22Rv1 (cell line): Measurements from ENCODE around the gene DEUP1.
"Not testable (repeated sequence)": the region's sequence is repeated elsewhere in the genome, so short reads cannot be mapped to it uniquely, and the experiment has no call there.

ENCODE experiments used
- H3K27ac ChIP-seq: fragments of 450-650 bp; 2 replicates; pipeline ENCODE4 v1.5.1; 2017
- CTCF ChIP-seq: fragments of 450-650 bp; IDR thresholded peaks from 2 replicates; pipeline ENCODE4 v1.5.1; 2017; ENCODE audit warnings: mild to moderate bottlenecking
- ZFX ChIP-seq: fragments of 450-650 bp; IDR thresholded peaks from 2 replicates; pipeline ENCODE4 v1.6.1; 2017; ENCODE audit warnings: antibody characterized with exemption, borderline replicate concordance

Gene DEUP1

GRCh38 chr11:93291110-93291509 is 39.4 kb upstream of the DEUP1 start:
- no peak for TF ChIP-seq ZFX
- TF ChIP-seq CTCF = no peak
- H3K27ac ChIP-seq = no peak overlapping the region

GRCh38 chr11:93291898-93292297 is 38.6 kb upstream of the DEUP1 start:
- no peak overlapping the region for H3K27ac ChIP-seq
- no peak for TF ChIP-seq ZFX
- no peak for TF ChIP-seq CTCF

GRCh38 chr11:93295921-93296575 is 34.5 kb upstream of the DEUP1 start:
- H3K27ac ChIP-seq = no peak overlapping the region
- no peak for TF ChIP-seq CTCF
- no peak for TF ChIP-seq ZFX

- no peak for TF ChIP-seq ZFX
- no peak for TF ChIP-seq CTCF
These were observed 26.9 kb upstream of the DEUP1 start for GRCh38 chr11:93303689-93304088.

GRCh38 chr11:93314399-93314798 is 16.1 kb upstream of the DEUP1 start:
- not testable (repeated sequence) for H3K27ac ChIP-seq

More at GRCh38 chr11:93303689-93304088, 26.9 kb upstream of the DEUP1 start:
- H3K27ac ChIP-seq = no peak overlapping the region

- TF ChIP-seq CTCF (no peak), ZFX (no peak)
- H3K27ac ChIP-seq = no peak overlapping the region
These were observed 11.2 kb upstream of the DEUP1 start for GRCh38 chr11:93319224-93319839.

GRCh38 chr11:93320230-93320629 is 10.3 kb upstream of the DEUP1 start:
- H3K27ac ChIP-seq = no peak overlapping the region
- TF ChIP-seq ZFX (no peak), CTCF (no peak)

GRCh38 chr11:93322207-93322606 is 8.3 kb upstream of the DEUP1 start:
- TF ChIP-seq CTCF (no peak), ZFX (no peak)
- H3K27ac ChIP-seq = no peak overlapping the region
